HFFc6 (cell line): ENCODE measurements around the gene OR13C5. TPM values are rescaled to one million over a fixed set of nuclear protein-coding genes. Genes with fewer than 3 reads are reported as not detected.

ENCODE experiments used
- DNase-seq: peaks from one replicate; pipeline ENCODE4 v3.0.0-alpha.2; 2018
- H3K27ac Mint-ChIP-seq: 2 replicates; pipeline ENCODE4 v1.8.0; 2020; ENCODE audit warnings: mild to moderate bottlenecking, mixed read lengths
- H3K27me3 Mint-ChIP-seq: 2 replicates; pipeline ENCODE4 v1.8.0; 2021; ENCODE audit warnings: mild to moderate bottlenecking, moderate library complexity, mixed read lengths; ENCODE audit not compliant: insufficient read depth
- H3K36me3 Mint-ChIP-seq: 2 replicates; pipeline ENCODE4 v1.8.0; 2021; ENCODE audit warnings: low read depth, mixed read lengths
- H3K4me1 Mint-ChIP-seq: 2 replicates; pipeline ENCODE4 v1.8.0; 2020; ENCODE audit warnings: low read depth, mixed read lengths
- H3K4me3 Mint-ChIP-seq: 2 replicates; pipeline ENCODE4 v1.8.0; 2020; ENCODE audit warnings: mild to moderate bottlenecking, moderate library complexity, mixed read lengths
- H3K9me3 Mint-ChIP-seq: 2 replicates; pipeline ENCODE4 v1.8.0; 2020; ENCODE audit warnings: mild to moderate bottlenecking, mixed read lengths
- CTCF ChIP-seq: fragments of 200-600 bp; sonication (generic); IDR thresholded peaks from 2 replicates; pipeline ENCODE4 v1.5.0; 2021; ENCODE audit warnings: antibody characterized with exemption, mild to moderate bottlenecking
- total RNA-seq, 6 experiments: library from RNA; stranded (reverse); fragmentation: NEBNext Ultra II Directional; extraction: Animal tissue kit (Norgen Biotek cat#: 25700); gene quantifications; 2 replicates in 1 of 6; 3 replicates in 5 of 6; pipeline ENCODE4 v1.2.3, GENCODE V29; 2021

Gene OR13C5
- total RNA-seq, 6 experiments from 2014 or later = not detected

DNA sequence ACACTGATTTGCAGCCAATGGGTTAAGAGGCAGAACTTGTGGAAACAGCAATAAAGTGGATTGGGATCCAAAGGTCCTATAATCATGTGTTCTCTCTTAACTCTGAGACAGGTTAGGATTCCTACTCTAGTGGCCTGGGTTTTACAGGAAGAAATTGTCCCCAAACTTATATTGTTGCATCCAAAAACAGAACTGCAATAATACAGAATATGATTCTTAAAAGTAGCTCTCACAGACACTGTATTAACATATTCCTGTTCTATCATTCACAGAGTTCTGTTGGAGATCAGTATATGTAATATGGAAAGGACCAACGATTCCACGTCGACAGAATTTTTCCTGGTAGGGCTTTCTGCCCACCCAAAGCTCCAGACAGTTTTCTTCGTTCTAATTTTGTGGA is 30.3 kb downstream of the OR13C5 start, which contains the start of gene OR13C8:
Gene OR13C8 (plus strand): TSS at position 301 of the 400 bp plus-strand sequence. CDS start 0 bp downstream, at position 301.
- no peaks in the 10 kb centered on the region for H3K27me3 Mint-ChIP-seq
- H3K4me3 Mint-ChIP-seq = no peak within 1 kb of the TSS
- no peak for TF ChIP-seq CTCF
- peaks cover 40% of the 10 kb centered on the region for H3K9me3 Mint-ChIP-seq
- H3K4me1 Mint-ChIP-seq = no peaks in the 10 kb centered on the region
- DNase-seq = no peak
- no peaks in the 10 kb centered on the region for H3K36me3 Mint-ChIP-seq
- no peak within 1 kb of the TSS for H3K27ac Mint-ChIP-seq

- H3K36me3 Mint-ChIP-seq = no peaks in the 10 kb centered on the region
- H3K4me1 Mint-ChIP-seq = no peaks in the 10 kb centered on the region
- no peak overlapping the region for H3K27ac Mint-ChIP-seq
- peaks cover 24% of the 10 kb centered on the region for H3K9me3 Mint-ChIP-seq
- H3K27me3 Mint-ChIP-seq = no peaks in the 10 kb centered on the region
- no peak for TF ChIP-seq CTCF
- no peak for DNase-seq
- H3K4me3 Mint-ChIP-seq = no peak overlapping the region
Measured at GRCh38 chr9:104564358-104564757, 34.9 kb downstream of the OR13C5 start.

GRCh38 chr9:104556830-104557634 is 42.2 kb downstream of the OR13C5 start:
- Mint-ChIP-seq H3K4me1 (no peaks in the 10 kb centered on the region), H3K27ac (no peak overlapping the region), H3K9me3 (peaks cover 36% of the 10 kb centered on the region), H3K27me3 (no peaks in the 10 kb centered on the region), H3K4me3 (no peak overlapping the region), H3K36me3 (no peaks in the 10 kb centered on the region)
- no peak for TF ChIP-seq CTCF
- no peak for DNase-seq

DNA sequence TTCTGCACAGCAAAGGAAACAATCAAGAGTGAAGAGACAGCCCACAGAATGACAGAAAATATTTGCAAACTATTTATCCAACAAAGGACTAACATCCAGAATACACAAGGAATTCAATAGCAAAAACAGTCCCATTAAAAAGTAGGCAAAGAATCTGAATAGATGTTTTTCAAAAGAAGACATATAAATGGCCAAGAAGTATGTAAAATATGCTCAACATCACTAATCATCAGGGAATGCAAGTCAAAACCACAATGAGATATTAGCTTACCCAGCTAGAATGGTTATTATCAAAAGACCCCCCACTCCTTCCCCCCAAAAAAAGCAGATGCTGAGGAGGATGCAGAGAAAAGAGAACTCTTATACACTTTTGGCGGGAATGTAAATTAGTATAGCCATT is 43.7 kb downstream of the OR13C5 start:
- no peaks in the 10 kb centered on the region for H3K4me1 Mint-ChIP-seq
- H3K27ac Mint-ChIP-seq = no peak overlapping the region
- H3K9me3 Mint-ChIP-seq = peaks cover 30% of the 10 kb centered on the region
- H3K36me3 Mint-ChIP-seq = no peaks in the 10 kb centered on the region
- no peaks in the 10 kb centered on the region for H3K27me3 Mint-ChIP-seq
- no peak overlapping the region for H3K4me3 Mint-ChIP-seq
- no peak for DNase-seq
- no peak for TF ChIP-seq CTCF

GRCh38 chr9:104553261-104553660 is 46.0 kb downstream of the OR13C5 start:
- no peak for DNase-seq
- Mint-ChIP-seq H3K9me3 (peaks cover 20% of the 10 kb centered on the region), H3K4me1 (no peaks in the 10 kb centered on the region), H3K4me3 (no peak overlapping the region), H3K27me3 (no peaks in the 10 kb centered on the region), H3K27ac (no peak overlapping the region), H3K36me3 (no peaks in the 10 kb centered on the region)
- no peak for TF ChIP-seq CTCF

Other genes with a start within 250 kb of the OR13C5 start
- not detected for gene OR13F1, start 95.2 kb downstream of the OR13C5 start, total RNA-seq
- not detected for gene OR13C4, start 72.2 kb downstream of the OR13C5 start, total RNA-seq
- gene OR13C3, start 62.6 kb downstream of the OR13C5 start, total RNA-seq = not detected
- gene OR13C8, start 30.2 kb downstream of the OR13C5 start, total RNA-seq = not detected
- not detected for gene OR13C2, start 6.2 kb upstream of the OR13C5 start, total RNA-seq
- gene OR13C9, start 18.8 kb upstream of the OR13C5 start, total RNA-seq = not detected
- not detected for gene OR13D1, start 95.1 kb upstream of the OR13C5 start, total RNA-seq
- 10 to 100 TPM; 11.5 to 17.0 (median 14.6) TPM for gene NIPSNAP3A, start 148.3 kb upstream of the OR13C5 start, total RNA-seq
- under 1 TPM; 0.19 to 0.68 (median 0.40) TPM for gene NIPSNAP3B, start 164.7 kb upstream of the OR13C5 start, total RNA-seq